ENCODE results near the gene CCDC182.

CCDC182 gene

DNA sequence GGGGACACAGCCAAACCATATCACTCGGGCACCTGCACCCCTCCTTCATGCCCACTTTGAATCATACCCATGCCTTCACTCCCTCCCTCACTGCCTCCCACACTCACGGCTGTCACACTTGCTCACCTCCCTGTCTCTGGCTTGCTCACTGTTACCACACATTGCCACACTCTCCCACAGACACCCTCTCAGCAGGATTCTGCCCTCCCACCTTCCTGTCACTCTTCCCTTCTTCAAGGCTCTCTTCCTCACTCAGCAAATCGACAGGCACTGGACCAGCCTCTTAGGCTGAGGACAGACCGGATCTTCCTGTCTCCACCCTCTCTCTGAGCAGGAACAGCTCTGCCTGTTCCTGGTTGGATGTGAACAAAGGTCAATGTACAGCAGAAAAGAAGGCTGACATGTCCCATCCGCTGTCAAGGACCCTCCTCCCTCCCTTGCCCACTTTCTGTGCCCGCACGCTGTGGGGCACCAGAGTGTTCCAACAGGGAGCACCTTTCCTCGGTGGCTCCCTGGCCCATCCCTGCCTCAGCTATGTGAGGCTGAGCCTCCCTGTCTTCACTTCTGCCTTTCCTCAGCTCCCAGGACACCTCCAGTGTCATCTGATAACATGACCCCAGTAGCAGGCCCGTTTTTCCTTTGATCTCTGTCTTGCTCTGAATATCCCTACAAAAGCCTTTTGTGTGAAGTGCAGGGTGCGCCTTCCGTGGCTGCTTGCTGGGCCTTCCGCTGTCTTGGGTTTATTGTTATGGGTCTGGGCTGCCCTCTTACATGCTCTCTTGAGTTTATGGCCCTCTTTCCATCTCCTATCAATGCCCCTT lies 47.0 kb downstream of the CCDC182 start:
- TF ChIP-seq, protein P1, sequence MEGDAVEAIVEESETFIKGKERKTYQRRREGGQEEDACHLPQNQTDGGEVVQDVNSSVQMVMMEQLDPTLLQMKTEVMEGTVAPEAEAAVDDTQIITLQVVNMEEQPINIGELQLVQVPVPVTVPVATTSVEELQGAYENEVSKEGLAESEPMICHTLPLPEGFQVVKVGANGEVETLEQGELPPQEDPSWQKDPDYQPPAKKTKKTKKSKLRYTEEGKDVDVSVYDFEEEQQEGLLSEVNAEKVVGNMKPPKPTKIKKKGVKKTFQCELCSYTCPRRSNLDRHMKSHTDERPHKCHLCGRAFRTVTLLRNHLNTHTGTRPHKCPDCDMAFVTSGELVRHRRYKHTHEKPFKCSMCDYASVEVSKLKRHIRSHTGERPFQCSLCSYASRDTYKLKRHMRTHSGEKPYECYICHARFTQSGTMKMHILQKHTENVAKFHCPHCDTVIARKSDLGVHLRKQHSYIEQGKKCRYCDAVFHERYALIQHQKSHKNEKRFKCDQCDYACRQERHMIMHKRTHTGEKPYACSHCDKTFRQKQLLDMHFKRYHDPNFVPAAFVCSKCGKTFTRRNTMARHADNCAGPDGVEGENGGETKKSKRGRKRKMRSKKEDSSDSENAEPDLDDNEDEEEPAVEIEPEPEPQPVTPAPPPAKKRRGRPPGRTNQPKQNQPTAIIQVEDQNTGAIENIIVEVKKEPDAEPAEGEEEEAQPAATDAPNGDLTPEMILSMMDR (IDR thresholded peaks at IDR 0.05; ENCODE audit: low read depth, low read length): no peak
- H3K4me3 ChIP-seq (ENCODE audit: low read depth, low read length): no peak overlapping the region

DNA sequence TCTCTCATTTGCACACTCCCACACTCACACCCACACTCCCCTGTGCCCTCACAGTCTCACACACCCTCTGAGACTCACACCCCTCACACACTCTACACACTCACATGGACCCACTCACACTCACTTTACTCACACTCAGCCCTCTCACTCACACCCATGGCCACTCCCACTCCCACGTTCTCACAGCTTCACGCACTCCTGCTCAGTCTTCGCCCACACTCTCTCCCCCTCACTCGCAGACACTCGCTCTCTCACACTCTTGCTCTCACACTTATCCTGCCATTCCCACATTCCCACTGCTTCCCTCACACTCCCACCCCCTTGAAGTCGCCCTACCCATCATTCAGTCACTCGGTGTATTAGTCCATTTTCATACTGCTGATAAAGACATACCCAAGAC lies 47.9 kb downstream of the CCDC182 start:
- TF ChIP-seq, protein P1 (IDR thresholded peaks at IDR 0.05; ENCODE audit: low read depth, low read length): no peak
- no peak overlapping the region for H3K4me3 ChIP-seq (ENCODE audit: low read depth, low read length)

DNA sequence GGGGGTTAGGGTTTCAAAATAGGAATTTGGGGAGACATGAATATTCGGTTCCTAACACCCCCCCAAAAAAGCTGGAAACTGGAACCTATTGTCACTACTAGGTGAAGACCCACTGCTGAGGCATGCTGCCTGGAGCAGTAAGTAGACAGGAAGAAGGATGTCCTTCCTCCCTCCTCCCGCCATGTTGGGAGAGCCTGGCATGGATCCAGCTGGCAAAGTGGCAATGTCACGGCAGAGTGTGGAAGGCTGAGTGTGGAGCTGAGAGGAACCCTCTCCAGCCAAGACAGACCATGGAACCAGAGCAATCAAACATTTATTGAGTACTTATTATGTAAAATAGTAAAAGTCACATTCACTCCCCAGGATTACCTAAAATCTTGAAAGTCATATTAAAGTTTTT lies 49.0 kb downstream of the CCDC182 start:
- TF ChIP-seq, protein P1 (IDR thresholded peaks at IDR 0.05; ENCODE audit: low read depth, low read length): no peak
- H3K4me3 ChIP-seq (ENCODE audit: low read depth, low read length): no peak overlapping the region
